CD1c-positive myeloid dendritic cell (primary cell): ENCODE data around the gene GCNA.
A peak's percentile ranks its signal among the peaks of the same experiment; 100 is the strongest.

Experiments
- DNase-seq: peaks from one replicate; pipeline ENCODE4 v3.0.0-alpha.2; 2016; ENCODE audit errors: extremely low spot score

Gene GCNA

GRCh38 chrX:71615954-71616353, 37.7 kb downstream of the GCNA start:
- no peak for DNase-seq

- DNase-seq = no peak
Measured at GRCh38 chrX:71616672-71617529, 38.7 kb downstream of the GCNA start.

- no peak for DNase-seq
Measured at GRCh38 chrX:71617742-71618141, 39.5 kb downstream of the GCNA start.

- DNase-seq = peak; percentile 47
Measured at GRCh38 chrX:71618303-71618721, 40.1 kb downstream of the GCNA start, which contains the start of gene CXCR3. Gene CXCR3 (minus strand): TSS chrX:71618511. CDS start chrX:71618449, 62 bp downstream.

GRCh38 chrX:71618787-71619186, 40.5 kb downstream of the GCNA start:
- no peak for DNase-seq

GRCh38 chrX:71619193-71619592, 41.0 kb downstream of the GCNA start:
- DNase-seq = peak; percentile 10

GRCh38 chrX:71619986-71620385, 41.7 kb downstream of the GCNA start:
- DNase-seq = no peak

- no peak for DNase-seq
Measured at GRCh38 chrX:71621603-71622002, 43.4 kb downstream of the GCNA start.

- DNase-seq = no peak
Measured at GRCh38 chrX:71622032-71622575, 43.9 kb downstream of the GCNA start.

GRCh38 chrX:71622576-71623450, 44.6 kb downstream of the GCNA start:
- peak; percentile 13 for DNase-seq

GRCh38 chrX:71623714-71624113, 45.5 kb downstream of the GCNA start:
- DNase-seq = no peak

- DNase-seq = no peak
Measured at GRCh38 chrX:71625471-71625870, 47.2 kb downstream of the GCNA start.

- DNase-seq = no peak
Measured at GRCh38 chrX:71626576-71626975, 48.3 kb downstream of the GCNA start.

- DNase-seq = no peak
Measured at GRCh38 chrX:71627588-71628404, 49.6 kb downstream of the GCNA start.

GRCh38 chrX:71629467-71629866, 51.2 kb downstream of the GCNA start:
- no peak for DNase-seq

- no peak for DNase-seq
Measured at GRCh38 chrX:71632923-71633657, 54.9 kb downstream of the GCNA start.

- no peak for DNase-seq
Measured at GRCh38 chrX:71634366-71634765, 56.1 kb downstream of the GCNA start.

- no peak for DNase-seq
Measured at GRCh38 chrX:71636438-71637252, 58.4 kb downstream of the GCNA start.

GRCh38 chrX:71637253-71637618, 59.0 kb downstream of the GCNA start:
- DNase-seq = no peak

GRCh38 chrX:71637848-71638247, 59.6 kb downstream of the GCNA start:
- no peak for DNase-seq
